Measurements from ENCODE around the gene LAG3. TPM values are rescaled to one million over a fixed set of nuclear protein-coding genes. Genes with fewer than 3 reads are reported as not detected.

The LAG3 gene
- 0.58 and 1.0 TPM in 2 replicates for total RNA-seq (2022)
- percentile 30 among the genes with signal in this experiment for Bru-seq, nascent RNA
- BruChase-seq, experiment 1, labeled RNA remaining after a 6-hour chase, result percentile 23 among the genes with signal in this experiment
- BruChase-seq, experiment 2, labeled RNA remaining after a 2-hour chase, result percentile 34 among the genes with signal in this experiment
- long read RNA-seq, result 0 reads

DNA sequence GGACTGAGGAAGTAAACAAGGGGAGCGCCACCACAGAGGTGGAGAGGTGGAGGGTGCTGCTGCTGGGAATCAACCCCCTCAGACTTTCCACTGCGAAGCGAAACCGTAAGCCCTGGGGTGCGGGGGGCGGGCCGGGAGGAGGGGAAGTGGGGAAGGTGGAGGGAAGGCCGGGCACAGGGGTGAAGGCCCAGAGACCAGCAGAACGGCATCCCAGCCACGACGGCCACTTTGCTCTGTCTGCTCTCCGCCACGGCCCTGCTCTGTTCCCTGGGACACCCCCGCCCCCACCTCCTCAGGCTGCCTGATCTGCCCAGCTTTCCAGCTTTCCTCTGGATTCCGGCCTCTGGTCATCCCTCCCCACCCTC, at the start of gene LAG3:
Gene LAG3, plus strand, starts transcription at position 190 of the 365 bp plus-strand sequence. CDS start 333 bp downstream, outside the sequence.
- DNase-seq (ENCODE audit: unreplicated experiment), result no peak
- Mint-ChIP-seq H3K27ac (ENCODE audit: low read depth, unreplicated experiment) (no peak within 1 kb of the TSS), H3K9me3 (ENCODE audit: unreplicated experiment) (no peaks in the 10 kb centered on the region), H3K4me3 (ENCODE audit: unreplicated experiment) (no peak within 1 kb of the TSS), H3K4me1 (ENCODE audit: insufficient read depth, unreplicated experiment) (peaks cover 43% of the 10 kb centered on the region), H3K27me3 (ENCODE audit: insufficient read depth, unreplicated experiment) (no peaks in the 10 kb centered on the region), H3K36me3 (ENCODE audit: insufficient read depth, unreplicated experiment) (peaks cover 15% of the 10 kb centered on the region)
- intact Hi-C loops (cut with micrococcal nuclease), result no loop called here
- BruUV-seq (replicated peaks), result no TSS peak
- TF ChIP-seq, protein P1, sequence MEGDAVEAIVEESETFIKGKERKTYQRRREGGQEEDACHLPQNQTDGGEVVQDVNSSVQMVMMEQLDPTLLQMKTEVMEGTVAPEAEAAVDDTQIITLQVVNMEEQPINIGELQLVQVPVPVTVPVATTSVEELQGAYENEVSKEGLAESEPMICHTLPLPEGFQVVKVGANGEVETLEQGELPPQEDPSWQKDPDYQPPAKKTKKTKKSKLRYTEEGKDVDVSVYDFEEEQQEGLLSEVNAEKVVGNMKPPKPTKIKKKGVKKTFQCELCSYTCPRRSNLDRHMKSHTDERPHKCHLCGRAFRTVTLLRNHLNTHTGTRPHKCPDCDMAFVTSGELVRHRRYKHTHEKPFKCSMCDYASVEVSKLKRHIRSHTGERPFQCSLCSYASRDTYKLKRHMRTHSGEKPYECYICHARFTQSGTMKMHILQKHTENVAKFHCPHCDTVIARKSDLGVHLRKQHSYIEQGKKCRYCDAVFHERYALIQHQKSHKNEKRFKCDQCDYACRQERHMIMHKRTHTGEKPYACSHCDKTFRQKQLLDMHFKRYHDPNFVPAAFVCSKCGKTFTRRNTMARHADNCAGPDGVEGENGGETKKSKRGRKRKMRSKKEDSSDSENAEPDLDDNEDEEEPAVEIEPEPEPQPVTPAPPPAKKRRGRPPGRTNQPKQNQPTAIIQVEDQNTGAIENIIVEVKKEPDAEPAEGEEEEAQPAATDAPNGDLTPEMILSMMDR (IDR thresholded peaks at IDR 0.05; ENCODE audit: unreplicated experiment), result no peak
- ChIA-PET CTCF (interaction anchor here (0.6 to 7.8 kb wide), 3 partner anchors 12 to 53 kb away, joined by 3 to 174 read pairs (median 4); partner anchors contain the start of gene MLF2), POLR2A (interaction anchor here (1.7 kb wide), 1 partner anchor 19 kb away, joined by 13 read pairs; the partner anchor contains the start of gene MLF2)

- H3K4me1 Mint-ChIP-seq (ENCODE audit: insufficient read depth, unreplicated experiment), result no peaks in the 10 kb centered on the region
- TF ChIP-seq, protein P1 (IDR thresholded peaks at IDR 0.05; ENCODE audit: unreplicated experiment), result no peak
- H3K36me3 Mint-ChIP-seq (ENCODE audit: insufficient read depth, unreplicated experiment), result peaks cover 14% of the 10 kb centered on the region
- intact Hi-C loops (cut with micrococcal nuclease), result loop anchor here (1.0 kb wide), 1 partner anchor 34 kb away; the partner anchor contains the start of gene ZNF384
- DNase-seq (ENCODE audit: unreplicated experiment), result no peak
- H3K27me3 Mint-ChIP-seq (ENCODE audit: insufficient read depth, unreplicated experiment), result no peaks in the 10 kb centered on the region
- H3K9me3 Mint-ChIP-seq (ENCODE audit: unreplicated experiment), result no peaks in the 10 kb centered on the region
- H3K27ac Mint-ChIP-seq (ENCODE audit: low read depth, unreplicated experiment), result no peak overlapping the region
- CTCF ChIA-PET, result interaction anchor here (0.7 to 4.5 kb wide), 8 partner anchors 10 to 351 kb away, joined by 3 to 29 read pairs (median 3); partner anchors contain the start of gene MLF2
- POLR2A ChIA-PET, result interaction anchor here (0.6 to 4.7 kb wide), 16 partner anchors 9 to 390 kb away, joined by 3 to 159 read pairs (median 7); partner anchors contain the start of genes CDCA3, ING4, LRRC23 and MLF2
- no peak overlapping the region for H3K4me3 Mint-ChIP-seq (ENCODE audit: unreplicated experiment)
- no TSS peak for BruUV-seq (replicated peaks)
Observed at GRCh38 chr12:6722863-6723262, 49.5 kb upstream of the LAG3 start.

DNA sequence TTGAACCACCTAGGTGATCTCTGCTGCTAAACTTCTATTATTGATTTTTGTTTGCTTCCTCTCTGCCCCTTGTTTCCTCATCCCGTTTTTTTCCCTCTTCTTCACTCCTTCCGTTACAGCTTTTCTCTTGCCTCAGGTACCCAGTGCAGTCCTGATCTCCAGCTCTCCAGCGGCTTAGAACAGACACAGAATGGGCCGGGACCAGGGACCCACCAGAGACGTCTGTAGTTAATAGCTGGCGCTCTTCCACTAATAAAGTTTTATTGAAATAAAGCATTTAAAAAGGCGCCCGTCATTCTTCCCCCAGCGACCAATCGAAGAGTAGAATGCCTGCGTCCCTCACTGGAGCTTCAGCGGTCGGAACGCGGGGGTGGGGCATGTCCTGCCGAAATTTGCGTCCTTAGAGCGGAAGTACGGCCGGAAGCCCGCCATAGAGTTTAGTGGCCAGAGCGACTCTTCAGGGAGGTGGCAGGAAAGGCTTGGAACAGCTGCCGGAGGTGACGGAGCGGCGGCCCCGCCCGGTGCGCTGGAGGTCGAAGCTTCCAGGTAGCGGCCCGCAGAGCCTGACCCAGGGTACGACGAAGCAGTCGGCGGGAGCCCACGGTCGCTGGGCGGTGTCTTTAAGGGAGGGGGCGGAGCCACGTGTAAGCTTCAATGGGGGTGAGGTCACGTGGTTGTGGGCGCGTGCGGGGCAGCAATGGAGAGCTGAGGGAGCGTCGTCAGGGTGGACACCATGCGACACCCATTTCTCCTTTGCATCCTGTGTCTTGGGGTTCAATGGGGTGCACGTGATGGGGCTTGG, 48.5 kb upstream of the LAG3 start, which contains the start of gene COPS7A:
Gene COPS7A, plus strand, starts transcription at position 440 of the 802 bp plus-strand sequence. CDS start 611 bp downstream, outside the sequence.
- peak within 1 kb of the TSS; percentile 83 for H3K27ac Mint-ChIP-seq (ENCODE audit: low read depth, unreplicated experiment)
- no TSS peak for BruUV-seq (replicated peaks)
- no peaks in the 10 kb centered on the region for H3K27me3 Mint-ChIP-seq (ENCODE audit: insufficient read depth, unreplicated experiment)
- TF ChIP-seq, protein P1 (IDR thresholded peaks at IDR 0.05; ENCODE audit: unreplicated experiment), result no peak
- H3K36me3 Mint-ChIP-seq (ENCODE audit: insufficient read depth, unreplicated experiment), result peaks cover 16% of the 10 kb centered on the region
- H3K4me1 Mint-ChIP-seq (ENCODE audit: insufficient read depth, unreplicated experiment), result no peaks in the 10 kb centered on the region
- intact Hi-C loops (cut with micrococcal nuclease), result loop anchor here (1.0 kb wide), 1 partner anchor 35 kb away; the partner anchor contains the start of gene ZNF384
- H3K4me3 Mint-ChIP-seq (ENCODE audit: unreplicated experiment), result peak within 1 kb of the TSS; percentile 70
- DNase-seq (ENCODE audit: unreplicated experiment), result peak; percentile 99
- POLR2A ChIA-PET, result interaction anchor here (0.6 to 4.7 kb wide), 35 partner anchors 8 to 391 kb away, joined by 3 to 159 read pairs (median 5); partner anchors contain the start of genes CDCA3, GAPDH, ING4 and LRRC23
- CTCF ChIA-PET, result interaction anchor here (0.6 to 4.5 kb wide), 17 partner anchors 9 to 446 kb away, joined by 3 to 29 read pairs (median 3); partner anchors contain the start of genes MLF2, PTMS and ZNF384
- H3K9me3 Mint-ChIP-seq (ENCODE audit: unreplicated experiment), result no peaks in the 10 kb centered on the region
